K562 (cell line): ENCODE results near the gene RXFP1. TPM values are rescaled to one million over a fixed set of nuclear protein-coding genes. Genes with fewer than 3 reads are reported as not detected.

ENCODE experiments used
- ATF2 ChIP-seq: sonication (generic); formaldehyde crosslinking; IDR thresholded peaks from 2 replicates; pipeline ENCODE4 v1.8.1; 2022; ENCODE audit warnings: missing genetic modification reagents
- CBFA2T3 ChIP-seq: fragments of 450-650 bp; IDR thresholded peaks from 2 replicates; pipeline ENCODE4 v1.6.1; 2017
- CHD4 ChIP-seq: fragments of 200-600 bp; sonication (generic); IDR thresholded peaks from 3 replicates; pipeline ENCODE4 v1.6.1; 2012; ENCODE audit warnings: low read depth, mild to moderate bottlenecking, mixed read lengths, low read length, inconsistent platforms; ENCODE audit not compliant: insufficient read depth, insufficient replicate concordance, poor library complexity, severe bottlenecking
- ERF ChIP-seq: fragments of 450-650 bp; formaldehyde crosslinking; IDR thresholded peaks from 2 replicates; pipeline ENCODE4 v1.4.0; 2020; ENCODE audit warnings: mild to moderate bottlenecking, mixed read lengths
- HNRNPUL1 ChIP-seq: fragments of 200-400 bp; formaldehyde crosslinking; IDR thresholded peaks from 2 replicates; pipeline ENCODE4 v1.6.1; 2017; ENCODE audit warnings: low read length
- JUND ChIP-seq, 2 experiments: IDR thresholded peaks; 2 replicates in 1 of 2; 3 replicates in 1 of 2; pipeline ENCODE4 v1.6.1; 2011; ENCODE audit warnings: borderline replicate concordance in 2 of 2, low read depth in 2 of 2, low read length in 2 of 2, improper control_type of control experiment in 1 of 2, missing biosample characterization in 1 of 2, missing genetic modification characterization in 1 of 2, missing genetic modification reagents in 1 of 2
- KAT2B ChIP-seq: IDR thresholded peaks from one replicate; pipeline ENCODE4 v1.6.1; 2012; ENCODE audit warnings: low read depth, mild to moderate bottlenecking, control low read depth, inconsistent platforms, low read length, moderate library complexity
- NRF1 ChIP-seq, 2 experiments: fragments of 450-650 bp; IDR thresholded peaks in 1 of 2; conservative IDR thresholded peaks in 1 of 2; 2 replicates each; pipeline ENCODE4 v1.6.1; 2014; ENCODE audit warnings: mild to moderate bottlenecking in 2 of 2
- POLR2AphosphoS2 ChIP-seq: IDR thresholded peaks from 2 replicates; pipeline ENCODE4 v1.6.1; 2012; ENCODE audit warnings: low read length, improper control_type of control experiment
- PRMT5 ChIP-seq: sonication (generic); formaldehyde crosslinking; IDR thresholded peaks from 2 replicates; pipeline ENCODE4 v1.5.0; 2020; ENCODE audit warnings: missing genetic modification reagents
- RFX5 ChIP-seq: IDR thresholded peaks from 2 replicates; pipeline ENCODE4 v1.6.1; 2011; ENCODE audit warnings: low read depth, mild to moderate bottlenecking, improper control_type of control experiment, low read length
- SMAD4 ChIP-seq: fragments of 250-450 bp; sonication (Bioruptor Pico); conservative IDR thresholded peaks from 2 replicates; pipeline ENCODE4 v1.8.0; 2021; ENCODE audit warnings: inconsistent platforms, mild to moderate bottlenecking, moderate library complexity
- ZNF764 ChIP-seq: fragments of 250-450 bp; sonication (Bioruptor Pico); IDR thresholded peaks from 2 replicates; pipeline ENCODE4 v1.4.0; 2020; ENCODE audit warnings: low read depth, mild to moderate bottlenecking, moderate library complexity
- polyA plus RNA-seq, 8 experiments: library from polyadenylated mRNA; depleted of rRNA in 4 of 8; stranded (reverse) in 5 of 8; unstranded in 3 of 8; fragments of >200 nt; fragmentation: Nextera tagmentation in 2 of 8; fragmentation: Illumina TruSeq in 1 of 8; extraction: Ambion mirVana in 2 of 8; extraction: Trizol in 1 of 8; gene quantifications; 2 replicates each; pipeline versions ENCODE4 v1.2.1 to v1.2.3, GENCODE V29; 2011 to 2014; ENCODE audit warnings: inconsistent platforms in 1 of 8, missing spikeins in 1 of 8
- total RNA-seq, 7 experiments: library from RNA; depleted of rRNA in 6 of 7; stranded (reverse); fragments of >200 nt in 6 of 7; fragmentation: Illumina TruSeq in 2 of 7; extraction: Trizol in 2 of 7; gene quantifications; 2 replicates each; pipeline versions ENCODE4 v1.2.1 to v1.2.3, GENCODE V29; 2011 to 2021; ENCODE audit warnings: low replicate concordance in 1 of 7
- TF ChIP-seq, protein P1 (sequence below): fragments of 450-650 bp; IDR thresholded peaks from 2 replicates; pipeline ENCODE4 v1.6.1; 2016; ENCODE audit warnings: low read depth, mild to moderate bottlenecking, moderate library complexity
- TF ChIP-seq, protein P2 (sequence below): fragments of 250-450 bp; sonication (Bioruptor Pico); IDR thresholded peaks from 2 replicates; pipeline ENCODE4 v1.9.0; 2021; ENCODE audit warnings: mild to moderate bottlenecking, inconsistent platforms

RXFP1 gene
- total and polyA plus RNA-seq, 9 of the 15 experiments (the other 6 are each of a cell fraction or from before 2014, with no cell fraction given): 0.03 to 0.06 (median 0.04) TPM; not detected in 6

GRCh38 chr4:158671915-158672806, 150.5 kb downstream of the RXFP1 start, which contains the start of gene ETFDH (continued):
- TF ChIP-seq SMAD4 (CRISPR knock-in tag): peak; percentile 90
- TF ChIP-seq RFX5: no peak
- TF ChIP-seq ATF2 (CRISPR knock-in tag): no peak
- peak; percentile 99 for TF ChIP-seq NRF1 (conservative IDR thresholded peaks at IDR 0.05 in 1 of 2, IDR thresholded peaks at IDR 0.05 in 1 of 2)
- no peak for TF ChIP-seq CHD4
- TF ChIP-seq JUND (IDR thresholded peaks at IDR 0.05; ENCODE audit: borderline replicate concordance, low read depth, low read length): peak; percentile 96
- peak; percentile 78; the same call in 1 of the 3 replicates for TF ChIP-seq JUND (tag; IDR thresholded peaks at IDR 0.05; ENCODE audit: borderline replicate concordance, low read depth, low read length)
- TF ChIP-seq, protein P1, sequence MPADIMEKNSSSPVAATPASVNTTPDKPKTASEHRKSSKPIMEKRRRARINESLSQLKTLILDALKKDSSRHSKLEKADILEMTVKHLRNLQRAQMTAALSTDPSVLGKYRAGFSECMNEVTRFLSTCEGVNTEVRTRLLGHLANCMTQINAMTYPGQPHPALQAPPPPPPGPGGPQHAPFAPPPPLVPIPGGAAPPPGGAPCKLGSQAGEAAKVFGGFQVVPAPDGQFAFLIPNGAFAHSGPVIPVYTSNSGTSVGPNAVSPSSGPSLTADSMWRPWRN: no peak
- no peak for TF ChIP-seq HNRNPUL1
- TF ChIP-seq ZNF764 (CRISPR knock-in tag): no peak
- TF ChIP-seq PRMT5: no peak
- TF ChIP-seq POLR2AphosphoS2: no peak
- TF ChIP-seq, protein P2, sequence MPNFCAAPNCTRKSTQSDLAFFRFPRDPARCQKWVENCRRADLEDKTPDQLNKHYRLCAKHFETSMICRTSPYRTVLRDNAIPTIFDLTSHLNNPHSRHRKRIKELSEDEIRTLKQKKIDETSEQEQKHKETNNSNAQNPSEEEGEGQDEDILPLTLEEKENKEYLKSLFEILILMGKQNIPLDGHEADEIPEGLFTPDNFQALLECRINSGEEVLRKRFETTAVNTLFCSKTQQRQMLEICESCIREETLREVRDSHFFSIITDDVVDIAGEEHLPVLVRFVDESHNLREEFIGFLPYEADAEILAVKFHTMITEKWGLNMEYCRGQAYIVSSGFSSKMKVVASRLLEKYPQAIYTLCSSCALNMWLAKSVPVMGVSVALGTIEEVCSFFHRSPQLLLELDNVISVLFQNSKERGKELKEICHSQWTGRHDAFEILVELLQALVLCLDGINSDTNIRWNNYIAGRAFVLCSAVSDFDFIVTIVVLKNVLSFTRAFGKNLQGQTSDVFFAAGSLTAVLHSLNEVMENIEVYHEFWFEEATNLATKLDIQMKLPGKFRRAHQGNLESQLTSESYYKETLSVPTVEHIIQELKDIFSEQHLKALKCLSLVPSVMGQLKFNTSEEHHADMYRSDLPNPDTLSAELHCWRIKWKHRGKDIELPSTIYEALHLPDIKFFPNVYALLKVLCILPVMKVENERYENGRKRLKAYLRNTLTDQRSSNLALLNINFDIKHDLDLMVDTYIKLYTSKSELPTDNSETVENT (CRISPR knock-in tag): no peak
- TF ChIP-seq CBFA2T3: no peak; the same call in 1 of the 2 replicates
- TF ChIP-seq KAT2B: no peak
- no peak for TF ChIP-seq ERF (CRISPR knock-in tag)
